ENCODE data around the gene CLASP1.
"Not testable (repeated sequence)": the region's sequence is repeated elsewhere in the genome, so short reads cannot be mapped to it uniquely, and the experiment has no call there.

CLASP1 gene

DNA sequence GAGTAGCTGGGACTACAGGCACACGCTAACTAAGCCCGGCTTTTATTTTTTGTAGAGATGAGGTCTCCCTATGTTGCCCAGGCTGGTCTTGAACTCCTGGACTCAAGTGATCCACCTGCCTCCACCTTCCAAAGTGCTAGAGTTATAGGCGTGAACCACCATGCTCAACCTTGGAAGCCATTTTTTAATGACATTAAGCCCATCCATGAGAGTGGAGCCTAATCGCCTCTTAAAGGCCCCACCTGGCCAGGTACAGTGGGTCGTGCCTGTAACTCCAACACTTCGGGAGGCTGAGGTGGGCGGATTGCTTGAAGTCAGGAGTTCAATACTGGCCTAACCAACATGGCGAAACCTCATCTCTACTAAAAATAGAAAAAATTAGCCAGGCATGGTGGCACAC lies 322.6 kb downstream of the CLASP1 start:
- Mint-ChIP-seq H3K9me3 (no peaks in the 10 kb centered on the region), H3K4me1 (no peaks in the 10 kb centered on the region)

DNA sequence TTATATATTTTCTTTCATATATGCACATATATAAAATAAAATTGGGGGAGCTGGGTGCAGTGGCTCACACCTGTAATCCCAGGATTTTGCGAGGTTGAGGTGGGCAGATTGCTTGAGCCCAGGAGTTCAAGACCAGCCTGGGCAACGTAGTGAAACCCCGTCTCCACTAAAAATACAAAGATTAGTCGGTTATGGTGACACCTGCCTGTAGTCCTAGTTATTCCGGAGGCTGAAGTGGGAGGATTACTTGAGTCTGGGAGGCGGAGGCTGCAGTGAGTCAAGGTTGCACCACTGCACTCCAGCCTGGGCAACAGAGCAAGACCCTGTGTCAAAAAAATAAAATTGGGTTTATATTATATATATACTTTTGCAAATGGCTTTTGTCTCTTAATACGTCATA lies 324.7 kb downstream of the CLASP1 start:
- Mint-ChIP-seq H3K27me3 (peaks cover 17% of the 10 kb centered on the region), H3K36me3 (no peaks in the 10 kb centered on the region), H3K9me3 (no peaks in the 10 kb centered on the region), H3K27ac (no peak overlapping the region), H3K4me1 (no peaks in the 10 kb centered on the region), H3K4me3 (no peak overlapping the region)
- no peak for ATAC-seq

More for the DNA sequence above, 322.6 kb downstream of the CLASP1 start:
- Mint-ChIP-seq H3K27me3 (peaks cover 31% of the 10 kb centered on the region), H3K27ac (no peak overlapping the region), H3K4me3 (no peak overlapping the region), H3K36me3 (no peaks in the 10 kb centered on the region)
- no peak for ATAC-seq

DNA sequence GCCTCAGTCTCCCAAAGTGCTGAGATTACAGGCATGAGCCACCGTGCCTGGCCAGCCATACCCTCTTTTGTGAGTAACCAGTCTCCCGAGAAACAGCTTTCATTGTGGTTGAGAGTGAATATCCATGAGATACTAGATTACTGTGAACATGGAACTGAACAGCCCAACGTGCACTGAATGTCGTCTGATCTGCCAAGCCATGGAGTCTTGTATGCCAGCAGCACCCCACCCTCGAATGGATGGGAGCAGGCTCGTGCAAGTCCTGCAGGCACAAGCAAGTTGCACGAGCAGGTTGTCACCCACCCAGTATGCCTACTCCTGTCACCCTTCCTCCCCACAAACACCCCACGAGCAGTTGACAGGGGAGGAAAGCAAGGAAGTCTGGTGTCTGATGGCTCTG lies 327.8 kb downstream of the CLASP1 start:
- no peaks in the 10 kb centered on the region for H3K36me3 Mint-ChIP-seq
- ATAC-seq = no peak
- peaks cover 10% of the 10 kb centered on the region for H3K27me3 Mint-ChIP-seq
- H3K9me3 Mint-ChIP-seq = no peaks in the 10 kb centered on the region
- no peaks in the 10 kb centered on the region for H3K4me1 Mint-ChIP-seq
- no peak overlapping the region for H3K27ac Mint-ChIP-seq
- H3K4me3 Mint-ChIP-seq = no peak overlapping the region

DNA sequence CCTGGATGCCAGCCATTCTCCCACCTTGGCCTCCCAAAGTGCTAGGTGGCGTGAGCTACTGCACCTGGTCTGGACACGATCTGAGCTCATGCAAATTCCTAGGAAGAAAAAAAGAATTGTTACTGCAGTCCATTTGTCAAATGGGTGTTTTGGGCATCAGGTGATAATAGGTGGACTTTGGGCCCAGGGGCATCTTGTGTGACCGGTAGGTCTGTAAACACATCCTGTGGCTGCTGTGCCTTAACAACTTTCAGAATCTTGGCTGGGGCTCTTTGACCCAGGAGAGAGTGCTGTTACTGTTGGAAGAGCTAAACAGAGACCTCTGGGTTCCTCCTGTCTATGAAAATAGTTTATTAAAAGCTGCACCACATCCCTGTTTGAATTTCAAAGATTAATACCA lies 329.3 kb downstream of the CLASP1 start:
- no peak overlapping the region for H3K4me3 Mint-ChIP-seq
- H3K4me1 Mint-ChIP-seq = no peaks in the 10 kb centered on the region
- no peaks in the 10 kb centered on the region for H3K9me3 Mint-ChIP-seq
- H3K27ac Mint-ChIP-seq = no peak overlapping the region
- no peaks in the 10 kb centered on the region for H3K36me3 Mint-ChIP-seq
- no peak for ATAC-seq
- peaks cover 2% of the 10 kb centered on the region for H3K27me3 Mint-ChIP-seq

DNA sequence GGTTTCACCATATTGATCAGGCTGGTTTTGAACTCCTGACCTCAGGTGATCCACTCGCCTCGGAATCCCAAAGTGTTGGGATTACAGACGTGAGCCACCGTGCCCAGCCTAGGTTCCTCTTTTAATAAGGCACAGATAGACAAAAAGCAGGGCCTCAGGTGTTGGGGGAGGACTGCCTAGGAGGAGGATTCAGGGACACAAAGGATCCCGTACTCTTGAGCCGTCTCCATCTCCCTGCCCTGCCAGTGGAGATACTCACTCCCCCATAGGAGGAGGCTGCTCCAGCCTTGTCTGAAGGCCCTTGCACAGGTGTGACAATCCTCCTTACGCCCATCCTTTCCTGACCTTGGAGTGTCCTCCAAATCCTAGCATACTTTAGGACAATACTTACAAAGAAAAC lies 332.3 kb downstream of the CLASP1 start:
- H3K4me3 Mint-ChIP-seq = no peak overlapping the region
- no peaks in the 10 kb centered on the region for H3K27me3 Mint-ChIP-seq
- no peak for ATAC-seq
- no peak overlapping the region for H3K27ac Mint-ChIP-seq
- H3K36me3 Mint-ChIP-seq = no peaks in the 10 kb centered on the region
- no peaks in the 10 kb centered on the region for H3K9me3 Mint-ChIP-seq
- H3K4me1 Mint-ChIP-seq = no peaks in the 10 kb centered on the region

DNA sequence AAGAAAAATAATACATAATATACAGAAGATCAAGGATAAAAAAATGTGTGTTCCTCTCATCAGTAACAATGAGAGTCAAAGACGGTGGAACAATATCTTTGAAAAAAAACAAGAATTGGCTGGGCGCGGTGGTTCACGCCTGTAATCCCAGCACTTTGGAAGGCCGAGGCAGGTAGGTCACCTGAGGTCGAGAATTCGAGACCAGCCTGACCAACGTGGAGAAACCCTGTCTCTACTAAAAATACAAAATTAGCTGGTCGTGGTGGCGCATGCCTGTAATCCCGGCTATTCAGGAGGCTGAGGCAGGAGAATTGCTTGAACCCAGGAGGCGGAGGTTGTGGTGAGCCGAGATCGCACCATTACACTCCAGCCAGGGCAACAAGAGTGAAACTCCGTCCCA lies 335.6 kb downstream of the CLASP1 start:
- H3K27ac Mint-ChIP-seq, H3K4me3 Mint-ChIP-seq, ATAC-seq, H3K36me3 Mint-ChIP-seq, H3K9me3 Mint-ChIP-seq: not testable (repeated sequence)
- Mint-ChIP-seq H3K4me1 (peaks cover 11% of the 10 kb centered on the region), H3K27me3 (peaks cover 19% of the 10 kb centered on the region)

DNA sequence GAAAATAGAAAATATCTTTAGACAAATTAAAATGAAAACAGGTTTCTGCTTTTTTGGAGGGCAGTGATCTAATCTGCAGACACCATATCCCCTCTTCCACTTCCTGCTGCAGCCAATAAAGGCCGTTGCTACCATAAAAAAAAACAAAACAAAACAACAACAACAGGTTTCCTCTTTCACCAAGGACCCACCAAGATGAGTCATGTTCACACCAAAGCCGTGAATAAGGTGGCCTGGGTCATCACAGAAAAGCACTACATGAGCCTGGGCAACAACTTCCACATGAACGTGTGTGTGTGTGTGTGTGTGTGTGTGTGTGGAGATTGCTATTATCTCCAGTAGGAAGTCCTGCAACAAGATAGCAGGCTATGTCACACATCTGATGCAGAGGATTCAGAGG lies 339.5 kb downstream of the CLASP1 start:
- no peak overlapping the region for H3K27ac Mint-ChIP-seq
- H3K36me3 Mint-ChIP-seq = no peaks in the 10 kb centered on the region
- H3K27me3 Mint-ChIP-seq = peaks cover 51% of the 10 kb centered on the region
- no peak overlapping the region for H3K4me3 Mint-ChIP-seq
- peaks cover 11% of the 10 kb centered on the region for H3K4me1 Mint-ChIP-seq
- H3K9me3 Mint-ChIP-seq = peaks cover 4% of the 10 kb centered on the region
- ATAC-seq = no peak

DNA sequence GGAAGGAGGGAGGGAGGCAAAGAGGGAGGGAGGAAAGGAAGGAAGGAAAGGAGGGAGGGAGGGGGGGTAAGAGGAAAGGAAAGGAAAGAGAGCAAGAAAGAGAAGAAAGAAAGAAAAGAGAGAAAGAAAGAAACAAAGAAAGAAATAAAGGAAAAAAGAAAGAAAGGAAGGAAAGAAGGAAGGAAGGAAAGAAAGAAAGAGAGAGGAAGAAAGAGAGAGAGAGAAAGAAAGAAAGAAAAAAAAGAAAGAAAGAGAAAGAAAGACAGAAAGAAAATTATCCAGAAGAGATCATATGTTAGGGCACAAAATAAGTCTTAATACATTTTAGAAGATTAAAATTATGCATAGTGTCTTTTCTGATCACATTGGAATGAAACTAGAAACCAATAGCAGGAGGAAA lies 339.9 kb downstream of the CLASP1 start:
- Mint-ChIP-seq H3K9me3 (peaks cover 4% of the 10 kb centered on the region), H3K27me3 (peaks cover 53% of the 10 kb centered on the region), H3K4me1 (peaks cover 11% of the 10 kb centered on the region), H3K27ac (no peak overlapping the region), H3K36me3 (no peaks in the 10 kb centered on the region), H3K4me3 (no peak overlapping the region)
- ATAC-seq = no peak

DNA sequence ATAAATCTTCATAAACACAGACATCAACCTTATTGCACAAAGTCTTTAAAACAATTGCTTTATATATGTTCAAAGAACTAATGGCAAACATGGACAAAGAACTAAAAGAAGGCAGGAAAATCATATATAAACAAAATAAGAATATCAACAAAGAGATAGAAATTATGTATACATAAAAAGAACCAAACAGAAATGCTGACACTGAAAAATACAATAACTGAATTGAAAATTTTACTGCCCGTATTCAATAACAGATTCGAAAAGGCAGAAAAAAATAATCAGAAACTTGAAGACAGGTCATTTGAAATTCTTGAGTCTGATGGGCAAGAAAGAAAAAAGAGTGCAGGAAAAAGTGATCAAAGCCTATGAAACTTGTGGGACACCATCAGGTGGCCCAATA lies 342.2 kb downstream of the CLASP1 start:
- Mint-ChIP-seq H3K27me3 (peaks cover 75% of the 10 kb centered on the region), H3K4me1 (peaks cover 11% of the 10 kb centered on the region), H3K36me3 (no peaks in the 10 kb centered on the region), H3K9me3 (peaks cover 4% of the 10 kb centered on the region), H3K4me3 (no peak overlapping the region), H3K27ac (no peak overlapping the region)
- no peak for ATAC-seq

DNA sequence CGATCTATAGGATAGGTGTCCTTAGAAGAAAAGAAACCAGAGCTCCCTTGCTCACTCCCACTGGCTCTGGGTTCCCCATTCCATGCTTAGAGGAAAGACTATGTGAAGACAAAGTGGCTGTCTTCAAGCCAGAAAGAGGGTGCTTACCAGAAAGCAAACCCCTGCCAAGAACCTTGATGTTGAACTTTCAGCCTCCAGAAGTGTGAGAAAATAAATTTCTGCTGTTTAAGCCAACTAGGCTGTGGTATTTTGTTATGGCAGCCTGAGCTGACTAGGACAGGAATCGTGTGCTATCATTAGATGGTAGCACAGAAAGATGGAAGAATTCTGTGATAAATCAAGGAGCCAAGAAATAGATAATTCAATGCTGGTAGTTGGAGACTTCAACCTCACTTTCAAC lies 344.3 kb downstream of the CLASP1 start:
- H3K4me1 Mint-ChIP-seq = peaks cover 11% of the 10 kb centered on the region
- no peak overlapping the region for H3K4me3 Mint-ChIP-seq
- no peak overlapping the region for H3K27ac Mint-ChIP-seq
- no peaks in the 10 kb centered on the region for H3K36me3 Mint-ChIP-seq
- peaks cover 7% of the 10 kb centered on the region for H3K9me3 Mint-ChIP-seq
- H3K27me3 Mint-ChIP-seq = peaks cover 87% of the 10 kb centered on the region
- ATAC-seq = no peak

DNA sequence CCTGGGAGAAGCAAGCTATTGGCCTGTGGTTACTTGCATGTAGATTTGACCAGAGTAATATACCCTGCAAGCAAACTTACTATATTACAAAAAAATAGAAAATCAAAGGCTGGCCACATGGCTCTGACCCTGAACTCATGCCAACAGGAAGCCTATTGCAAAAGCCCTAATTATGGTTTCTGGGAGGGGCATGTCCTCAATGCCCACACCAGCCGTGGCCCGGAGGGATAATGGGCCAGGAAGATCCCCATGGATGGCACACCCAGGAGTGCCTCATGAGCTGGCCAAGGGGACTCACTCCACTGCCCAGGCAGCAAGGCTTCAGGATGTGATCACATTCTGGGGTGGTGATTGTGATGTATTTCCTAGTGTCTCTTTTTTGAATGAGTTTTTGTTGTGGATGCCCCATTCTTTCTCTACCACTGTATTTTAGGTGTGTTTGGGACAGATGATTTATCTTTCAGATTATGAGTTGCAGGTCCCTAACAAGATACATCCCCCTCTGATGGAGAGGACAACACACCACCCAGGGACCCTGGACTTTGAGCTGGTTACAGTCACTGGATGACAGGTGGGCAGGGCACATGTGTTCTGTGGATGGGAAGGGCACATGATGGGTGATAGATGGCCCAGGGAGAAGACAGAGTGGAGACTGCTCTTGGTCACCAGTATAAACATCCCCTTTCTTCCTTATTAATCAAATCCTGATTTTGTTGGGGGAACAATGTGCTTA lies 345.6 kb downstream of the CLASP1 start:
- no peaks in the 10 kb centered on the region for H3K4me1 Mint-ChIP-seq
- peaks cover 83% of the 10 kb centered on the region for H3K27me3 Mint-ChIP-seq
- H3K9me3 Mint-ChIP-seq = peaks cover 7% of the 10 kb centered on the region
- H3K4me3 Mint-ChIP-seq = no peak overlapping the region
- no peaks in the 10 kb centered on the region for H3K36me3 Mint-ChIP-seq
- no peak for ATAC-seq
- H3K27ac Mint-ChIP-seq = no peak overlapping the region

DNA sequence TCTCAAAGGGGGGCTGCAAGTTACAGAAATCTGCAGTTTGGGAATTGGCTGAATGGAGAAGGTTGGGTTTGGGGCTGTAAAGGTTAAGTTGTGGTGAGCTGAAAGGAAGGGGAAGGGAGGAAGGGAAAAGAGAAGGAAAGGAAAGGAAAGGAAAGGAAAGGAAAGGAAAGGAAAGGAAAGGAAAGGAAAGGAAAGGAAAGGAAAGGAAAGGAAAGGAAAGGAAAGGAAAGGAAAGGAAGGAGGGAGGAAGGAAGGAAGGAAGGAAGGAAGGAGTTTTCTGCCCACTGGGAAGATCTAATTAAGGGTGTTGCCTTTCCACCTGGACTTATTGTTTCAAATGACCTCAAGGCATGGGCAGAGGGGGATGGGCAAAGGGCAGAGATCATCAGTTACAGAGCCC lies 348.1 kb downstream of the CLASP1 start:
- not testable (repeated sequence) for ATAC-seq

DNA sequence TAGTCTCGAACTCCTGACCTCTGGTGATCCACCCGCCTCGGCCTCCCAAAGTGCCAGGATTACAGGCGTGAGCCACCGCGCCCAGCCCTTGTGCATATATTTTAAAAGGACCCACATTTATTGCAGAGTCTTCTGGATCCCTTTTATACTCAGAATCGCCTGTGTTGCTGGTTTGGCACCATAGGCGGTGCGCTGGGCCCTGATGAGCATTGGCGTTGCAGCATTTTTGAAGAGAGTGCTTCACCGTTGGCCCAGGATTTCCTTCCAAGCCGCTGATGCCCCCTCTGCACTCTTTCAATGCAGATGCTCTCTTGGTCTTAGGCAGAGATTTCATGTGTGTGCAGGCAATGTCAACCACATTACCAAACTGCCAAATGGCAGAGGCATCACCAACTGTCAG lies 350.8 kb downstream of the CLASP1 start:
- ATAC-seq = no peak
- H3K9me3 Mint-ChIP-seq = peaks cover 3% of the 10 kb centered on the region
- H3K36me3 Mint-ChIP-seq = no peaks in the 10 kb centered on the region
- no peaks in the 10 kb centered on the region for H3K4me1 Mint-ChIP-seq
- H3K27ac Mint-ChIP-seq = no peak overlapping the region
- H3K4me3 Mint-ChIP-seq = no peak overlapping the region
- peaks cover 54% of the 10 kb centered on the region for H3K27me3 Mint-ChIP-seq

More for the DNA sequence above, 348.1 kb downstream of the CLASP1 start:
- H3K4me1 Mint-ChIP-seq, H3K27ac Mint-ChIP-seq, H3K9me3 Mint-ChIP-seq, H3K36me3 Mint-ChIP-seq, H3K4me3 Mint-ChIP-seq: not testable (repeated sequence)
- H3K27me3 Mint-ChIP-seq = peaks cover 66% of the 10 kb centered on the region

DNA sequence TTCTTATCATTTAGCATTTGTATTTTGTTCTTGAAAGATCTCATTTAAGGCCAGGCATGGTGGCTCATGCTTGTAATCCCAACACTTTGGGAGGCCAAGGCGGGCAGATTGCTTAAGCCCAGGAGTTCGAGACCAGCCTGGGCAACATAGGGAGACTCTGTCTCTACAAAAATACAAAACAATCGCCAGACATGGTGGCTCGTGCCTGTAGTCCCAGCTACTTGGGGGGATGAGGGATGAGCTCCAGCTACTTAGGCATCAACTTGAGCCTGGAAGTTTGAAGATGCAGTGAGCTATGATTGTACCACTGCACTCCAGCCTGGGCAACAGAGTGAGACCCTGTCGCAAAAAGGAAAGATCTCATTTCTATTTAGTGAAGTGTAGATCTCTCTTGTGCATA lies 351.4 kb downstream of the CLASP1 start:
- not testable (repeated sequence) for H3K4me3 Mint-ChIP-seq, H3K4me1 Mint-ChIP-seq, H3K27ac Mint-ChIP-seq, ATAC-seq, H3K36me3 Mint-ChIP-seq, H3K9me3 Mint-ChIP-seq
- peaks cover 51% of the 10 kb centered on the region for H3K27me3 Mint-ChIP-seq

DNA sequence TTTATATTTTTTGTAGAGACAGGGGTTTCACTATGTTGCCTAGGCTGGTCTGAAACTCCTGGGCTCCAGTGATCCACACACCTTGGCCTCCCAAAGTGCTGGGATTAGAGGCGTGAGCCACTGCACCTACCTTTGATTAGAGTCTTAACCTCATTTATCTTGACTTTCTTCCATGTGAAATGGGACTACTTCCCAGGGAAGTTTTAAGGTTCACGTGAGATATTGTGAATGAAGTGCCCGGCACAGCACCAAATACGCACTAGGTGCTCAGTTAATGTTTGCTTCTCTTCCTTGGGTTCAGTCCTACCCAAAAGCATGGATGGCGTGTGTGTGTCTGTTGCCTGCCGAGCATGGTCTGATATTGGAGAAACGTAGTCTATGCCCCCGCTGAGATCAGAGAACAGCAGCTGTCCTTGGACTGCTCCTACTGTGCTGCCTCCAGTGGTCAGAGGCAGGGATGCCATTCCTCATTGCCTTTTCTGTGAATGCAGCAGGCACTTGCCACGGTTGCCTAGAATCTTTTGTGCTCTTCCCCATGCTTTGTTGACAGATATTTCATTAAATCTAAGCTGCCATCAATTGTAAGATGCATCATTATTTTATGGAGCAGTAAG lies 351.9 kb downstream of the CLASP1 start:
- peaks cover 3% of the 10 kb centered on the region for H3K9me3 Mint-ChIP-seq
- H3K27ac Mint-ChIP-seq = no peak overlapping the region
- H3K4me3 Mint-ChIP-seq = no peak overlapping the region
- no peak for ATAC-seq
- H3K36me3 Mint-ChIP-seq = no peaks in the 10 kb centered on the region
- no peaks in the 10 kb centered on the region for H3K4me1 Mint-ChIP-seq
- peaks cover 46% of the 10 kb centered on the region for H3K27me3 Mint-ChIP-seq

DNA sequence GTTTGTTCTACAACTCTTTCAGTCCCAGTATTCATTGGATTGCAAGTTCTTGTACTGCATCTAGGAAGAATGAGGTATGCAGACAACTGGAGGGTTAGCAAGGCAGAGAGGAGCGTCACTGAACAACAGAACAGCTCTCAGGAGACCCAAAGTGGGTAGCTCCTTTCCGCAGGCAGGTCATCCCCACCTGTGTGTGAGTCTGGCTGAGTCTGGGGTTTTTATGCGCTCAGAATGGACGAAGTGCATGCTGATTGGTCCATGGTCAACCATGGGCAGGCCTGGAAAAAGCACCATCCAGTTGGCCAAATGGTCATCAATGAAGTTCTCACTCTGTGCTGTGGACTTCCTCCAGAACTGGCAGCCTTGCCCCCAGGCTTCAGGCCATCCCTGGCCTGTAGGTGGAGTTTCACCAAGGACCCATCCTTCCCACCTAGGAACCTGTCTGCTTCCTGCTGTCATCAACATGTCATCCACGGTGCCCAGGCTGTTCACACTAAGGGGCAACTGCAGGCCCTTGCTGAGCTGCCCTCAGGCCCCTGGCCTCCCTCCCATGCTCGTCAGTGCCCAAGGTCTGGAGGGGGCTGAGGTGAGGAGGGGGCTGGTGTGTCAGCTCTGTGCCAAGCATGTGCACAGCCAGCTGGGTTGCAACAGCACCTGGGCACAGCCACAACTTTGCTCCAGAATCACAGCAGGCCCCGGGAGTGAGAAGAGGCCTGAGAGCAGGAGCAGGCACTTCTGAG lies 353.2 kb downstream of the CLASP1 start:
- Mint-ChIP-seq H3K4me3 (no peak overlapping the region), H3K36me3 (no peaks in the 10 kb centered on the region), H3K27me3 (peaks cover 34% of the 10 kb centered on the region), H3K9me3 (peaks cover 1% of the 10 kb centered on the region), H3K27ac (no peak overlapping the region), H3K4me1 (no peaks in the 10 kb centered on the region)
- ATAC-seq = peak; percentile 28

All from stimulated activated memory B cell treated with anti-CD40 and anti-IgM and Interleukin-4, amounts not matched to agents 10 μg/mL and 1 μg/mL and 100 μg/mL, for 72 hours (primary cell).